Peyer's patch (tissue), 4 donors: ENCODE results near the gene DPH7. TPM values are rescaled to one million over a fixed set of nuclear protein-coding genes. Genes with fewer than 3 reads are reported as not detected.
"Not testable (repeated sequence)": the region's sequence is repeated elsewhere in the genome, so short reads cannot be mapped to it uniquely, and the experiment has no call there.

Experiments used
- DNase-seq, 3 donors: peaks; one replicate each; pipeline ENCODE4 v3.0.0-alpha.2; 2017 to 2019
- H3K27ac ChIP-seq, 4 donors: fragments of 200-600 bp; sonication (generic); one replicate each; pipeline ENCODE4 v1.5.1; 2016 to 2019
- H3K27me3 ChIP-seq, 2 donors: fragments of 200-600 bp; sonication (generic); one replicate each; pipeline ENCODE4 v1.5.1; 2019
- H3K36me3 ChIP-seq, 3 donors: fragments of 200-600 bp; sonication (generic); one replicate each; pipeline ENCODE4 v1.5.1; 2016 to 2019
- H3K4me1 ChIP-seq, 4 donors: fragments of 200-600 bp; sonication (generic); one replicate each; pipeline ENCODE4 v1.5.1; 2016 to 2019
- H3K4me3 ChIP-seq, 4 donors: fragments of 200-600 bp; sonication (generic); 1 replicate in 3 of 4; 2 replicates in 1 of 4; pipeline ENCODE4 v1.5.1; 2016 to 2019; ENCODE audit warnings: mild to moderate bottlenecking in 1 of 4
- H3K9me3 ChIP-seq, 4 donors: fragments of 200-600 bp; sonication (generic); one replicate each; pipeline ENCODE4 v1.5.1; 2016 to 2019; ENCODE audit warnings: mild to moderate bottlenecking in 1 of 4
- CTCF ChIP-seq, 6 experiments: fragments of 450-650 bp in 4 of 6; fragments of 200-600 bp in 2 of 6; sonication (generic) in 1 of 6; IDR thresholded peaks; one replicate each; pipeline ENCODE4 v1.5.1; 2017 to 2019; ENCODE audit warnings: antibody characterized with exemption in 6 of 6, mild to moderate bottlenecking in 3 of 6, moderate library complexity in 1 of 6
- POLR2A ChIP-seq, 2 donors: fragments of 450-650 bp; IDR thresholded peaks; one replicate each; pipeline ENCODE4 v1.5.1; 2017; ENCODE audit warnings: antibody characterized with exemption in 2 of 2, mild to moderate bottlenecking in 2 of 2, moderate library complexity in 2 of 2
- total RNA-seq, 4 donors: library from RNA; depleted of rRNA; stranded (reverse); fragments of >200 nt; gene quantifications; one replicate each; pipeline ENCODE4 v1.1.0, GENCODE V29; 2016

The DPH7 gene
- total RNA-seq, 4 donors from 2014 or later: 21.9 to 52.5 (median 44.5) TPM

- H3K4me3 ChIP-seq: no peak overlapping the region
- H3K27me3 ChIP-seq: no peaks in the 10 kb centered on the region
- peaks cover 0 to 51% (median 0%) of the 10 kb centered on the region in 3 donors for H3K36me3 ChIP-seq
- TF ChIP-seq CTCF (IDR thresholded peaks at IDR 0.05) (no peak), POLR2A (IDR thresholded peaks at IDR 0.05) (no peak)
- H3K9me3 ChIP-seq: no peaks in the 10 kb centered on the region
- no peak for DNase-seq
- H3K4me1 ChIP-seq: peaks cover 0 to 20% (median 10%) of the 10 kb centered on the region in 4 donors
- peak overlapping the region in 1 of 4 donors; percentile 22 for H3K27ac ChIP-seq
These were observed 3.4 kb downstream of the DPH7 start for GRCh38 chr9:137575364-137575715.

GRCh38 chr9:137574192-137574591, 4.5 kb downstream of the DPH7 start:
- no peaks in the 10 kb centered on the region for H3K27me3 ChIP-seq
- no peaks in the 10 kb centered on the region for H3K9me3 ChIP-seq
- no peak overlapping the region for H3K4me3 ChIP-seq
- DNase-seq: no peak
- no peak overlapping the region for H3K27ac ChIP-seq
- H3K4me1 ChIP-seq: peaks cover 0 to 20% (median 8%) of the 10 kb centered on the region in 4 donors
- TF ChIP-seq POLR2A (IDR thresholded peaks at IDR 0.05) (no peak), CTCF (IDR thresholded peaks at IDR 0.05) (no peak)
- H3K36me3 ChIP-seq: peaks cover 0 to 51% (median 0%) of the 10 kb centered on the region in 3 donors

GRCh38 chr9:137570566-137570965, 8.2 kb downstream of the DPH7 start:
- Histone ChIP-seq H3K27ac (no peak overlapping the region), H3K4me3 (no peak overlapping the region), H3K36me3 (peaks cover 0 to 48% (median 0%) of the 10 kb centered on the region in 3 donors), H3K4me1 (no peaks in the 10 kb centered on the region), H3K9me3 (no peaks in the 10 kb centered on the region), H3K27me3 (no peaks in the 10 kb centered on the region)
- TF ChIP-seq POLR2A (IDR thresholded peaks at IDR 0.05) (no peak), CTCF (IDR thresholded peaks at IDR 0.05) (no peak)
- DNase-seq: no peak

GRCh38 chr9:137569609-137570203, 9.0 kb downstream of the DPH7 start:
- H3K27me3 ChIP-seq: no peaks in the 10 kb centered on the region
- no peak overlapping the region for H3K4me3 ChIP-seq
- TF ChIP-seq CTCF (IDR thresholded peaks at IDR 0.05) (no peak), POLR2A (IDR thresholded peaks at IDR 0.05) (no peak)
- no peaks in the 10 kb centered on the region for H3K9me3 ChIP-seq
- no peak for DNase-seq
- H3K27ac ChIP-seq: no peak overlapping the region
- no peaks in the 10 kb centered on the region for H3K4me1 ChIP-seq
- peaks cover 0 to 44% (median 0%) of the 10 kb centered on the region in 3 donors for H3K36me3 ChIP-seq

- not testable (repeated sequence) for H3K27ac ChIP-seq, H3K27me3 ChIP-seq
- H3K36me3 ChIP-seq: peaks cover 0 to 44% (median 0%) of the 10 kb centered on the region in 3 donors
These were observed 10.3 kb downstream of the DPH7 start for GRCh38 chr9:137568445-137568844.

GRCh38 chr9:137564817-137565411, 13.8 kb downstream of the DPH7 start:
- Histone ChIP-seq H3K27me3 (no peaks in the 10 kb centered on the region), H3K27ac (no peak overlapping the region), H3K9me3 (no peaks in the 10 kb centered on the region), H3K4me3 (no peak overlapping the region), H3K4me1 (no peaks in the 10 kb centered on the region), H3K36me3 (peaks cover 0 to 35% (median 0%) of the 10 kb centered on the region in 3 donors)
- DNase-seq: no peak
- no peak for TF ChIP-seq CTCF (IDR thresholded peaks at IDR 0.05)
- no peak for TF ChIP-seq POLR2A (IDR thresholded peaks at IDR 0.05)

More at GRCh38 chr9:137568445-137568844, 10.3 kb downstream of the DPH7 start:
- H3K4me1 ChIP-seq, DNase-seq, H3K4me3 ChIP-seq, H3K9me3 ChIP-seq: not testable (repeated sequence)
